Iris pigment epithelial cell (primary cell): Measurements from ENCODE around the gene SSBP3.
"Not testable (repeated sequence)": the region's sequence is repeated elsewhere in the genome, so short reads cannot be mapped to it uniquely, and the experiment has no call there.

Experiments
- DNase-seq: peaks from one replicate; pipeline ENCODE4 v3.0.0-alpha.2; 2011; ENCODE audit warnings: low read depth

The SSBP3 gene

DNA sequence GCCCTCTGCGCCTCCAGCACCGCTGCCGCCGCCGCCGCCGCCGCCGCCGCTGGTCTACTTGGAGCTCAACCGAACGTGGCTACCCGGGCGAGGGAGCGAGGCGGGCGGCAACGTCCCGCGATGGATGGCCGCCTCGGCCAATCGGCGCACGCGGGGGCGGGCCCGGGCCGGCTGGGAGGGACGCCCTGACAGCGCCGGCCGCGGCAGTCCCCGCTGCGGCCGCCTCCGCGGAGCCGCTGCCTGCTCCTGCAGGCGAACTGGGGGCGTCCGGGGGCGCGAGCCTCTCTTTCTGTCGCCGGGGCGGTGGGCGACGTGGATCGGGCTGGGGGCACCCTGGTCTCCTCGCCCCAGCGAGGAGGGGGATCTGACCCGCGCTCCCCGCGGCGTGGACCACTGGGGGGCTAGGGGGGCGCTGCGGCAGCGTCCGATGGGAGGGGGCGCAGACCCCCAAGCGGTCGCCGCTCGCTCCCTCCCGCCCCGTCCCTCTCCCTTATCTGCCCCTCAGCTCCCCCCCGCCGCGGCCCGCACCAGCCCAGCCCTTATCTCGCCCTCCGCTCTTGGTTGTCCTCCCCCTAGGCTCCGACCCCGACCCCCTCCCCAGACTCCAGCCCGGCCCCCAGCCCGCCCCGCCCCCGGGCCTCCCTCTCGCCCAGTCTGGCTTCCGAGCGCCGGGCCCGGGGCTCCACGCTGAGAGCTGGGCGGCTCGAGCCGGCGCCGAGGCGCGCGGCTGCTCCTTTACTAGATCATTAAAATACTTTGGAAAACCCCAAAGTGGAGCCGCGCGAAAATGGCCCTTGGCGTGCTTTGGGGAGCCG, at the start of gene SSBP3:
Gene SSBP3 (minus strand): TSS at position 56 of the 815 bp plus-strand sequence.
- peak; percentile 93 for DNase-seq

DNA sequence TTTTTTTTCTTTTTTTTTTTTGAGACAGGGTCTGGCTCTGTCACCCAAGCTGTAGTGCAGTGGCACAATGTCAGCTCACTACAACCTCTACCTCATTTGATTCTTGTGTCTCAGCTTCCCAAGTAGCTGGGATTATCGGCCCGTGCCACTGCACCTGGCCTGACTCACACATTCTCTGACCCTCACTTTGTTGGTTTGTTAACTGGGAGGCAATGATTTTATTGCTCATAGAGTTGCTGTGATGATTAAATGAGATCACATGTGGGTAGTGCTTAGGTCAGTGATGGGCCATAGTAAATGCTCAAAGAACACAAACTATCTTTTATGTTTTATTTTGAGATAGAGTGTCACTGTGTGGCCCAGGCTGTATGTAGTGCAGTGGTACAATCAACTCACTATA, 47.3 kb upstream of the SSBP3 start:
- DNase-seq, result no peak

DNA sequence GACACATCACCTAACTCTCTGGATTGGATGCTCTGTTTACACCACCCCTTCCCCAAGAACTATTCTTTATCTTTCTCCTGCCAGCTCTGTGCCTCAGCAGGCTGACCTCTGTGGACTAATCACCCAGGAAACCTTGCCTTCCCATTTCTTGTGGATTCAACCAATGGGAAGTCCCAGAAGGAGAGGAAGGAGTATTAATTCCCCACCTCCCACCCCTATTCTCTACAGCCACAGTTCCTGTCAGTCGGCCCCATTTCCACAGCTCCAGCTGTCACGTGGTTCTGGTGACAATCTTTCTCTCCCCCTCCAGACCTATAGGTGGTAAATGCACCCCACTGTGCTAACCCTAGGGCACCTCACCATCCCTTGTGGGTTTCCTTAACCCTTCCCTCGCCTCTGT, 46.8 kb upstream of the SSBP3 start:
- no peak for DNase-seq

DNA sequence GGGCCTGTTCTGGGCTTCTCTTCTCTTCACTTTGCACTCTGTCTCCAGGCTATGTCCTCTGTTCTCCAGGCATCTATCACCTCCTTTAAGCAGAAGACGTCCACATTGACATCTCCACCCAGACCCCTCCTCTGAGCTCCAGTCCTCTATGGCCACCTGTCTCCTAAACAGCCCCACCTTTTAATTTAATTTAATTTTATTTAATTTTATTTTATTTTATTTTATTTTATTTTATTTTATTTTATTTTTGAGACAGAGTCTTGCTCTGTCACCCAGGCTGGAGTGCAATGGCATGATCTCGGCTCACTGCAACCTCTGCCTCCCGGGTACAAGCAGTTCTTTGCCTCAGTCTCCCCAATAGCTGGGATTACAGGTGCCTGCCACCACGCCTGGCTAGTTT, 43.2 kb upstream of the SSBP3 start:
- not testable (repeated sequence) for DNase-seq

DNA sequence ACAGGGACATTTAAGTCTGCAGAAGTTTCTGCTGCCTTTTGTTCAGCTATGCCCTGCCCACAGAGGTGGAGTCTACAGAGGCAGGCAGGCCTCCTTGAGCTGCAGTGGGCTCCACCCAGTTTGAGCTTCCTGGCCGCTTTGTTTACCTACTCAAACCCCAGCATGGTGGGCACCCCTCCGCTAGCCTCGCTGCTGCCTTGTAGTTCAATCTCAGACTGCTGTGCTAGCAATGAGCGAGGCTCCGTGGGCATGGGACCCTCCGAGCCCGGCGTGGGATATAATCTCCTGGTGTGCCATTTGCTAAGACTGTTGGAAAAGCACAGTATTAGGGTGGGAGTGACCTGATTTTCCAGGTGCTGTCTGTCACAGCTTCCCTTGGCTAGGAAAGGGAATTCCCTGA, 42.6 kb upstream of the SSBP3 start:
- not testable (repeated sequence) for DNase-seq

DNA sequence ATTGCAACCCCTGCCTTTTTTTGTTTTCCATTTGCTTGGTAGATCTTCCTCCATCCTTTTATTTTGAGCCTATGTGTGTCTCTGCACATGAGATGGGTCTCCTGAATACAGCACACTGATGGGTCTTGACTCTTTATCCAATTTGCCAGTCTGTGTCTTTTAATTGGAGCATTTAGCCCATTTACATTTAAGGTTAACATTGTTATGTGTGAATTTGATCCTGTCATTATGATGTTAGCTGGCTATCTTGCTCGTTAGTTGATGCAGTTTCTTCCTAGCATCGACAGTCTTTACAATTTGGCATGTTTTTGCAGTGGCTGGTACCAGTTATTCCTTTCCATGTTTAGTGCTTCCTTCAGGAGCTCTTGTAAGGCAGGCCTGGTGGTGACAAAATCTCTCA, 40.9 kb upstream of the SSBP3 start:
- DNase-seq, result not testable (repeated sequence)

DNA sequence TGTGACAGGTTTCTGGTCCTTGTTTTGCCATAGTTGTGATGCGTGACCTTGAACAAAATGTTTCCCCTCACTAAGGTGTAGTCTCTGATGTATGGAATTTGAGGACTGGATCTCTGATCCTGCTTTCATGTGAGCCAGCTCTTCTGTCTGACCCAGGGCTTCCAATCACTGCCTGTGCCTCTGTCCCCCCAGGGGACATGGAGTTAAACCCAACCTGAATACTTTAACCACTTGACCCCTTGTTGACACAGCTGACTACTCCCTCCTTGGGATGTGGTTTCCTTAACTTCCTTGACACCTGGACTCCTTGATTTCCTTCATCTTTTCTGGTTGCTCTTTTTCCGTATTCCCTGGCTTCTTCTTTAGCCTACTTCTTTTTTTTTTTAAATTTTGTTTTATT, 36.0 kb upstream of the SSBP3 start:
- no peak for DNase-seq

DNA sequence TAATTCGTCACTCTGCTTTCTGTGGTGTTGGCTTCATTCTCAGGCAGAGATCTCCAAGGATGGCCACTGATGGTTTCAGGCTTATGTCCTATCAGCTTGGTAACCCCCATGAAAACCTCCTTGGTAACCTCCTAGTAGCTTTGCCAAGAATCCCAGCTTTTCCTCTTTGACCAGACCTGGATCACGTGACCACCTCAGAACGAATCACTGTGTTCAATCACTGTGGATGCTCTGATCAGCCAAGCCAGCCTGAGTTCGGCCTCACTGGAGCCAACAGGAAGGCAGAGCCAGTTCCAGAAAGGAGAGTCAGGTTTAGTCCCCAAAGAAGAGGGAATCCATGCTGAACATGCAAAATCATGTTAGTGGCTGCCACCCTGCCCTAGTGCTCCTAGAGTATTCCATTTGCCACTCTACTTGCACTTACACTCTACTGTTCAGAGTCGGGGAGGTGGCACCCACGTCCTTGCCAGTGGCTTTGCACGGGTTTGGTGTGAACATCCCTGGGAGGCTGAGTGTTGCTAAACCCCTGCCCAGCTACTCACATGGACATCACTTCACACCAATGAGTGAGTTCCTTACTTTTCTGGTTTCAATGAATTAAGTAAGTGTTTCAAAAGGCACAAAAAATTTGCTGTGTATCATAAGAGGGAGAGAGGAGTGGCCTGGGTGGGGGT, 33.5 kb upstream of the SSBP3 start:
- DNase-seq, result no peak

DNA sequence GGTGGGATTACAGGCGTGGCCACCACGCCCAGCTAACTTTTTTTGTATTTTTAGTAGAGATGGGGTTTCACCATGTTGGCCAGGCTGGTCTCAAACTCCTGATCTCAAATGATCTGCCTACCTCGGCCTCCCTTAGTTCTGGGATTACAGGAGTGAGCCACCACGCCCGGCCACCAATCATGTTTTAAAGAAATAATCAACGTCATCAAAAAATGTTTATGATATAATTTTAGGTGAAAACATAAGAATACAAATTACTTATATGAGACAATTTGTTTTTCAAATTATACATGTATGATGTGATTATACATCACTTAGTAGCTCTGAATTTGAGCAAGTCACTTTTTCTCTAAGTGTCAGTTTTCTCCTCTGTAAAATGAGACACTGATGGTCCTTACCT, 31.6 kb upstream of the SSBP3 start:
- DNase-seq, result no peak

DNA sequence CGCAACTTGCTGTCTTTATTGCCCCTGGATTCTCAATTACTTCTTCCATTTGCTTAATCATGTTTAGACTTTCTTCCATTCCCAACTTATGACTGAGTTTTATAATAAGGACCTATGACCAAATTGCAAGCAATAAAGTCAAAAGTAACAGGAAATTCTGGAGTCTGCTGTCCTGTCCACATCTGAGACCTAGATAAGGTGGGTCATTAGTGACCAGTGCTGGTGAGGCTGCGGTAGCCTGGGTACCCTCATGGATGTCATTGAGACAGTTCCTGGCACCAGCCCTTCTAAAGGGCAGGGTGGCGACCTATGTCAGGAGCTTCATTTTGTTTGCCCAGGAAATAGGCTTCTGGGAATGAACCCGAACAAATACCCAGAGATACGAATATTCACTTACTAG, 30.6 kb upstream of the SSBP3 start:
- no peak for DNase-seq

DNA sequence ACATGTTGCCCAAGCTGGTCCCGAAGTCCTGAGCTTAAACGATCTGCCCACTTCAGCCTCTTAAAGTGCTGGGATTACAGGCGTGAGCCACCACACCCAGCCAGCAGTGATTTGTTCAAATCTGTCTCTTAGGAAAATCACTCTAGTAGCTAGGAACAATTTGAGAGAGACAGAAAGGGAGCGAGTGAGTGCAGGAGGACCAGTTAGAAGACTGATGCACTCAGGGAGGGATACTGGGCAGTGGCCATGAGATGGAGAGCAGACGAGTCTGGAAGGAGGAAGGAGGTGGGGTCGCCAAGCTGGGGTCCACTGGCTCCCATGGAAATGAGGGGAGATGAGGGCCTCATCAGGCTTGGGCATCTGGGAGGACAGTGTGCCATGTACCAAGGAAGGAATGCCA, 23.6 kb upstream of the SSBP3 start:
- no peak for DNase-seq

DNA sequence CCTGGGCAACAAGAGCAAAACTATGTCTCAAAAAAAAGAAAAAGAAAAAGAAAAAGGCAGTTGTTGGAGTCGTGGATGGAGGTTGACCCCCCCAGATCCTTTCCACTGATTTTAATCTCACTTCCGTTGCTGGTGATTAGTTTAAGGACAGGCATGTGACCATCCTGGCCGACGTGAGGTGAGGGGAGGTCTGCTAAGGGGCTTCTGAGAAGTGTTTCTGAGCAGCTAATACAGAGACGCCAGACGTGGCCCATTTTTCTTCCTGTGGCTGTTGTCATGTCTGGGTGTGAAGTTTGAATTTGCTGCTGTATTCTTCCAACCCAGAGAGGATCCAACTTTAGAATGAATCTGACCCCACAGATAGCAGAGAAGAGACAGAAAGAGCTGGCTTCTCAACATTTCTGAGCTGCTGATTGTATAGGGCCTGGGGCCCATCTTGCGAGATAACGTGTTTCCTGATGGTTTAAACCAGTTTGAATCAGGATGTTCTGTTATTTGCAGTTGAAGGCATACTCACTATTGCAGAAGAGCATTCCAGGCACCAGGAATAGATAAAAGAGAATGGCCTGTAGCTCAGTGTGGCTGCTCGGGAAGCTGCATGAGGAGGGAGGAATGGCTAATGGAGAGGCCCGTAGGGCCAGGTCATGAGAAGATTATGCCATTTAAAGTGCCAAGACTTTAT, 22.8 kb upstream of the SSBP3 start:
- no peak for DNase-seq

DNA sequence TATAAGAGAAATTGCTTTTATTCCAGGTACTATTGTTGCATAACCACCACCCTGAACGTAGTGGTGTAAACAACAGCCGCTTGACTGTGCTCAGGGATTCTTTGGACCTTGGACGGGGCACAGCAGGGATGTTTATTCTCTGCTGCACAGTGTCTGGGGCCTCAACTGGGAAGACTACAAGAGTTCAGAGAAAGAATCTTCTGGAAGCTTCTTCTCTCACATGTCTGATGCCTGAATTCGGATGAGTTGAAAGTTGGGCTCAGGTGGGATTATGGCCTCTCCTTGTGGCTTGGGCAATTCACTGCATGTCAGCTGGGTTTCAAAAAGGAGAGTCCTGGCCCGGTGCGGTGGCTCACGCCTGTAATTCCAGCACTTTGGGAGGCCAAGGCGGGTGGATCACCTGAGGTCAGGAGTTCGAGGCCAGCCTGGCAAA, 19.0 kb upstream of the SSBP3 start:
- DNase-seq, result no peak

DNA sequence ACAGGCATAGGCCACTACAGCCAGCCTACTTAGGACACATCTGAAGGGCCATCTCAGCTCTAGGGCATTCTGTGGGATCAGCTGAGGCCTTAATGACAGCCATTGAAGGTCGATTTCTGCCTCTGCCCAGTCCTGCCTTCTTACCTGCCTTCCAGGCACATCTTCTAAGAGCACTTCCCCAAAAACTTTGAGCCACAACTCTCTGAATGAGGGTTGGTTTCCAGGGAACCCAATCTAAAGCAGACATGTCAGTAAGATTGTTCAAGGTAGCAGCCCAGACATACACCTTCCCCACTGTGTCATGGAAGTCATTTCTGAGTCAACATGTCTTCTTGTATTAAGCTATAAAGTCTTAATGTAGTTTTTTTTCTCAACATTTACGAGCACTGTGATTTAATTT, 18.2 kb upstream of the SSBP3 start:
- no peak for DNase-seq

DNA sequence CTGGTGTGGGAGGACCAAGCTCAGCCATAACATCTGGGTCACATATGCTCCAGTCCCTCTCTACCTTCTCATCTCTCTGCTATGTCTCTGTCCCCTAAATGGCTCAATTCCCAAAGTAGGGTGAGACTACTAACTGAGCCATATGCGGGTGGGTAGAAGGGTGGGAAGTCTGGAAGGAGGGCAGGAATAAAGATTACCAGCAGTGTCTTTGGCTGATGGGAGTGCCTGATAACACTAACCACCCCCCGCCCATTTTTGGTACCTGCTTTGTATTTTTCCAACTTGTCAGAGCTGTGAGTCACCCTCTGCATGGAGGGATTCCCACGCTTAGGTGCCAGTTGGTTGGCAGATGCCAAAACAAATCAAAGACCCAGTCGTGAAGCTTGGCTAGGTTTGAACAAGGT, 14.9 kb upstream of the SSBP3 start:
- DNase-seq, result no peak

DNA sequence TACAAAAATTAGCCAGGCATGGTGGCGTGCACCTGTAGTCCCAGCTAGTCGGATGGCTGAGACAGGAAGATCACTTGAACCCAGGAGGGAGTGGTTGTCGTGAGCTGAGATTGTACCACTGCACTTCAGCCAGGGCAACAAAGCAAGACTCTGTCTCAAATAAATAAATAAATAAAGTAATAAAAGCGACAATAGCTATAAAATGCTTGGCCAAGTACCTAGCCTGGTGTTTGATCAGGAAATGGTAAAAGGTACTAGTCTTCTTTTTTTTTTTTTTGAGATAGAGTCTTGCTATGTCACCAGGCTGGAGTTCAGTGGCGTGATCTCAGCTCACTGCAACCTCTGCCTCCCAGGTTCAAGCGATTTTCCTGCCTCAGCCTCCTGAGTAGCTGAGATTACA, 12.4 kb upstream of the SSBP3 start:
- DNase-seq, result not testable (repeated sequence)

DNA sequence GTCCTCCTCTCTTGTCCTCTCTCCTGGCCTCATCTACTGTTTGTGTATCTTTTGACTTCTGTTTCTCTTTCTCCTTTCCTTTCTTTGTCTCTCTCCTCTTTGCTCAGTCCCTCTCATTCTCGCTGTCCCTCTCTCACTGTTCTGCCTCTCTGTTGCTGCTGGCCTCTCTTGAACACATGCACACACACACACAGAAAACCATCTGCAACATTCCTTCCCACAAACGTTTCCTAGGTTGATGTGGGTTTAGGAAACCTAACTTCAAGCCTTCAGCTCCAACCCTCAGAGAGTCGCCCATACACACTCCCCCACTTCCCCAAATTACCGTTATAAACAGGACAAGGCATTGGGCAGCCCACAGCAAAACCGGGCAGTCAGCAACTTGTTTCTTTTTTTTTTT, 10.9 kb upstream of the SSBP3 start:
- no peak for DNase-seq

DNA sequence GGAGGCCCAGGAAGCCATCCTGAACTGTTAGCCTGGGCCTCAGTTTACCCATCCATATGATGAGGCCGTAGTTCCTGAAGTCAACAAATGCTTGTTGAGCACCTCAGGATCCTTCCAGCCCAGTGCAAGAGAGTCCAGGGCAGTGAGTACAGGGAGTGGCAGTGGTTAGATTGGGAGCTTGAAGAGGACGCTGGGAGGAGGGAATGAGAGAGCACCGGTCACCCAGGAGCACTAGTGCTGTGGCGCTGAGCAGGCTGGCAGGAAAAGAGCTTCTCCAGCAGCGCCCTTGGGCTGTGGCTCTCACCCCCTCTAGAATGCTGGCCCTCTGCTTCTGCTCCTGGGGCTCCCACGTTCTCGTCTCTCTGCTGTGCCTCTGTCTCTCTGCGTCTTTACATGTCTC, 10.2 kb upstream of the SSBP3 start:
- DNase-seq, result no peak

DNA sequence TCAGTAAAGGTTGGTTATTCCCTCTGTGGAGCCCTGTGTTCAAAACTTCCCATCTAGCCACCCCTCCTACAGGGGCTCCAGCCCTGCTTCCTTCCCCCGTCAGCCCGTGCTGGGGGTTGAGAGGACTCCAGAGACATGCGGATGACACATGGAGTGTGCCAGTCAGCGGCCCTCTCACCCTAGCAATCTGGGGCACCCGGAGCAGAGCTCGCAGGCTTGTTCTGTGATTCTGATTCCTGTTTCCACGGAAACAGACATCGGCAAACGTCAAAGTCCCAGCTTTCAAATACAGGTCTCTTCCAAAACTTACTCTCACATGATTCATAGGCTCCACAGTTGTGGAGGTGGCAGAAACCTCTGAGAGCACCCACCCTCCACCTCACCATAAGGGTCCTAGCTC, 9.8 kb upstream of the SSBP3 start:
- no peak for DNase-seq

DNA sequence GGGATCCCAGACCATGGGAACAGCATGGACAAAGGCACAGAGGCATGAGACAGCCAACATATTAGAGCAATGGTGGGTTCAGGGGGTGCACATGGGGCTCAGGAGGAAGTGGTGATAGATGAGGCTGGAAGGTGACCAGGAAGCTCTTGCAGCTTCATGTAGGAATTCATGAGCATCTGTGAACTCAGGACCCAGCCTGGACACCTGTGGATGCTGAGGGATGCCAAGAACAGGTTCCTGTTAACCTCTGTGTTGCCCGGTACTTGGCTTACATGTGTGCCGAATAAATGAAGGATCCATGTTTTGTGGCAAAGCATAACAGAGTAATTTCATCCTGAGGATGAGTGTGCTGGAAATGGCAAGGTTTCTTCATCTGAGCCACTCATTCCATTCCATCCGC, 9.3 kb upstream of the SSBP3 start:
- no peak for DNase-seq

DNA sequence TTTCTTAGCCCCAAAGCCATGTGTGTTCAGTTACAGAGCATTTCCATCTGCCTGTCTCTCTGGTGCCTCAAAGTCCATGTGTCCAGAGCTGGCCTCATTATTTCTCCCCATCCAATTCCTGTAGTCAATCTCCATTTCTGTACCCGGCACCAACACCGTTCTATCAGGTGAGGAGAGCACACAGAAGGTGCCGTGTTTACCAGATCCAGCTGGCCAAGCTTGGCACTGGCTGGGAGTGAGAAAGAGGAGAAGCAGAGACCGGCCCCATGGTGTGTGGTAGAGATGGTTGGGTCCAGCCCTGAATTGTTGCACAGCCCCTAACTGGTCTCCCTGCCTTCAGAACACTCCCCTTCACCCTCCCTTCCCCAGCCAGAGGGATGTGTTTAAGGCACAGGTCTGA, 7.5 kb upstream of the SSBP3 start:
- DNase-seq, result no peak

DNA sequence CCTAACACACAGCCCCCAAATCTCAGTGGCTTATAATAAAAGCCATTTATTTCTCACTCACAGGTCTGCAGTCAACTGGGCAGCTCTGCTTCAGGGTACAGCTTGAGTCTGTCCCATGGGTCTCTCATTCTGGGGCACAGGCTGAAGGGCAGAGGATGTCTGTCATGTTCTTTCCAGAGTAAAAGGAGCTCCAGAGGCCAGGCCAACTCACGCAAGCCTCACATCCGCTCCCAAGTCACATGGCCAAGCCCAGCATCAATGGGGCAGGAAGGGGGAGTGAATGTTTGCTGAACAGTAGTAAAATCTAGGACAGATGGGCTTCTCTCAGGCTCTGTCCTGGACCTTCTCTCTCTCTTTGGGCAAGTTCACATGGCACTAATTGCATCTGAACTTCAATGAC, 7.1 kb upstream of the SSBP3 start:
- peak; percentile 64 for DNase-seq

DNA sequence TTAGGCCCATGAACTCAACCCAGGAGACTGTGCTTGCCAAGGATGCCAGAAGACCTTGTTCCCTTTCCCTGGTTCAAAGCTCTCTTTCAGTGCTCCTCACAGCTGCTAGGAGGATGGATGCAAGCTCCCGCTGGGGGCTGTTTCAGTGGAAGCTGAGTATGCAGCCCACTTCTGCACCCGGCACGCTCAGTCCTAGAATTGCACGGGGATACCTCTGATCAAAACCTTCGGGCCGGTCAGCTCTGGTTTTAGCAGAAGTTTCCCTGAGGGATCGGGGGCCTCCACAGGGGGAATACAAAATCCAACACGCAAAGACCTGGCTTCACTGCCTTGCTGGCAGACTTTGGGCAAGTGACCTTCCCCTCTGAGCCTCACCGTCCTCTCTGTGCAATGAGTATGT, 4.2 kb upstream of the SSBP3 start:
- no peak for DNase-seq
